ENCODE data around the gene TMPRSS6. TPM values are rescaled to one million over a fixed set of nuclear protein-coding genes. Genes with fewer than 3 reads are reported as not detected.

TMPRSS6 gene
- total RNA-seq, 4 donors from 2014 or later, result 0.16 to 4.9 (median 0.41) TPM; not detected in 1

DNA sequence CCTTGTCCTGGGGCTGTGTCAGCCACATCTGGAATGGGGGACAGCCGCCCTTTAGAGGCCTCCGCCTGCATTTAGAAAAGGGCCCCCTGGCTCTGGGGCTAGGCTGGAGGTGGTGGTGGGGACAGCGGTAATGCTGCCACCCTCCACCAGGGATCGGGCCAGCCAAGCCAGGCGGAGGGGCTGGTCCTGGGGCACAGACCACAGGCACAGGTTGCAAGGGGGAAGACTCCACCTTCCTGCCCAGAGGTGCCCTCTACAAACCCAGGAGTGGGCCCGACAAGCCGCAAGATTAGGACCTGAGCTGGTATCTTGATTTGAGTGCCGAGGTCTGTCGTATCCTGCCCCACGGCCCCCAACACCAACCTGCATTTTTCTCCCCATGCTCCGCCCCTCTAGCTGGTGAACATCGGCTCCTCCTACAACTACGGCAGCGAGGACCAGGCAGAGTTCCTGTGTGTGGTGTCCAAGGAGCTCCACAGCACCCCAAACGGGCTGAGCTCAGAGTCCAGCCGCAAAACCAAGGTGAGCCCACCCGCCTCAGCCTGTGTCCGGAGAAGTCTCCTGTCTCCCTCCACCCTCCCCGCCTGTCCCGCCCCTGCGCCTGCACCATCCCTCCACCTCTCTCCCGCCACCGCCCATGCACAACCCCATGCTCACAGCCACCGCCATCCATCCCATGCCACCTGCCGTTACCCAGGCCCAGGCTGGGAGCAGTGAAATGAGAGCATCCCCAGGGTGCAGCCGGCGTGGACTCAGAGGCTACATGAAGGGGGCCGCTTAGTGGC lies 50.4 kb downstream of the TMPRSS6 start:
- in situ Hi-C loops (cut with MboI; ENCODE audit: low pct_ligation_motif_present in 1 of 4, low pct_unique_long_range_greater_than_20kb in 1 of 4, low sequenced_read_pairs in 3 of 4), result no loop called here
- intact Hi-C loops (cut with DNase I; ENCODE audit: low total_unique reads), result no loop called here
- TF ChIP-seq EP300 (IDR thresholded peaks at IDR 0.05; ENCODE audit: low read depth) (no peak), POLR2AphosphoS5 (IDR thresholded peaks at IDR 0.05) (no peak), POLR2A (IDR thresholded peaks at IDR 0.05) (no peak)
- TF ChIP-seq, protein P1, sequence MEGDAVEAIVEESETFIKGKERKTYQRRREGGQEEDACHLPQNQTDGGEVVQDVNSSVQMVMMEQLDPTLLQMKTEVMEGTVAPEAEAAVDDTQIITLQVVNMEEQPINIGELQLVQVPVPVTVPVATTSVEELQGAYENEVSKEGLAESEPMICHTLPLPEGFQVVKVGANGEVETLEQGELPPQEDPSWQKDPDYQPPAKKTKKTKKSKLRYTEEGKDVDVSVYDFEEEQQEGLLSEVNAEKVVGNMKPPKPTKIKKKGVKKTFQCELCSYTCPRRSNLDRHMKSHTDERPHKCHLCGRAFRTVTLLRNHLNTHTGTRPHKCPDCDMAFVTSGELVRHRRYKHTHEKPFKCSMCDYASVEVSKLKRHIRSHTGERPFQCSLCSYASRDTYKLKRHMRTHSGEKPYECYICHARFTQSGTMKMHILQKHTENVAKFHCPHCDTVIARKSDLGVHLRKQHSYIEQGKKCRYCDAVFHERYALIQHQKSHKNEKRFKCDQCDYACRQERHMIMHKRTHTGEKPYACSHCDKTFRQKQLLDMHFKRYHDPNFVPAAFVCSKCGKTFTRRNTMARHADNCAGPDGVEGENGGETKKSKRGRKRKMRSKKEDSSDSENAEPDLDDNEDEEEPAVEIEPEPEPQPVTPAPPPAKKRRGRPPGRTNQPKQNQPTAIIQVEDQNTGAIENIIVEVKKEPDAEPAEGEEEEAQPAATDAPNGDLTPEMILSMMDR (IDR thresholded peaks at IDR 0.05), result no peak
- Histone ChIP-seq H3K27me3 (no peaks in the 10 kb centered on the region), H3K4me3 (no peak overlapping the region), H3K27ac (no peak overlapping the region), H3K36me3 (peaks cover 0 to 6% (median 0%) of the 10 kb centered on the region in 4 donors), H3K4me1 (peaks cover 0 to 12% (median 5%) of the 10 kb centered on the region in 4 donors), H3K9me3 (no peaks in the 10 kb centered on the region)
- no peak for DNase-seq
- 94% methylated on average over 26 of the region's 28 CpGs; no CpG with 5 or more reads in 1 of the 2 donors for WGBS, 2 donors (ENCODE audit: low coverage in 1 of 2)

DNA sequence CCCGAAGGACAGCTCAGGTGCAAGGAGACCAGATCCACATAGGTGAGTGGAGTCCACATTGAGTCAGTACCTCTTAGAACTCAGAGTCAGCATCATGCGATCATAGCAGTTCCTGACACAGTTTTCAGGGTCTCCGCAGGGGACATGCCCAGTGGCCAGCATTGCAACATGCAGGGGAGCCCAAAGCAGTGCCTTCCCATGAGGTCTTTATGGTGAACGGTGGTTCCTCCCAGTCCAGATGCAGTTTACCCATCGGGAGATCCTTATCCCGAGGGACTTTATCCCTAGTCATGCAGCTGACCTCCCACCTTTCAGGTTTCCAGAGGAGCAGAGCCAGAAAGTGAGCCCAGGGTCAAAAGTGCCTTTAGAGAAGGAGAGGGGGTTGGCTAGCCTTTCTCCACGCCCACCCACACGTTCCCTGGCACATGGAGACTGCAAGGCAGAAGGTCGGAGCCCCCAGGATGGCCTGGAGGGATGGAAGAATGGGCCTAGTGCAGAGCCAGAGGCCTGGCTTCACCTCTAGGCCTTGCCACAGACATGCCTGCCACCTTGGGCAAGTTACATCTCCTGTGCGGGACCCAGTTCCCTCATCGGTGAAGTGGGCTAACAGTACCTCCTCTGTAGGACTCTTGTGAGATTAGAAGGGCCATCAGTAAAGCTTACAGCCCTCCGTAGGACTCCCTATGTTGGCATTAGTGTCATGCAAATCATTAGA lies 51.6 kb downstream of the TMPRSS6 start:
- peaks cover 7 to 19% (median 16%) of the 10 kb centered on the region in 4 donors for H3K4me1 ChIP-seq
- in situ Hi-C loops (cut with MboI; ENCODE audit: low pct_ligation_motif_present in 1 of 4, low pct_unique_long_range_greater_than_20kb in 1 of 4, low sequenced_read_pairs in 3 of 4), result no loop called here
- intact Hi-C loops (cut with DNase I; ENCODE audit: low total_unique reads), result no loop called here
- 88 to 90% methylated on average over 2 to 12 of the region's 12 CpGs for WGBS, 2 donors (ENCODE audit: low coverage in 1 of 2)
- H3K9me3 ChIP-seq, result no peaks in the 10 kb centered on the region
- TF ChIP-seq POLR2A (IDR thresholded peaks at IDR 0.05) (no peak), POLR2AphosphoS5 (IDR thresholded peaks at IDR 0.05) (no peak), EP300 (IDR thresholded peaks at IDR 0.05; ENCODE audit: low read depth) (no peak)
- TF ChIP-seq, protein P1 (IDR thresholded peaks at IDR 0.05), result no peak
- H3K27ac ChIP-seq, result no peak overlapping the region
- H3K4me3 ChIP-seq, result no peak overlapping the region
- H3K36me3 ChIP-seq, result peaks cover 0 to 6% (median 0%) of the 10 kb centered on the region in 4 donors
- no peak for DNase-seq
- no peaks in the 10 kb centered on the region for H3K27me3 ChIP-seq

DNA sequence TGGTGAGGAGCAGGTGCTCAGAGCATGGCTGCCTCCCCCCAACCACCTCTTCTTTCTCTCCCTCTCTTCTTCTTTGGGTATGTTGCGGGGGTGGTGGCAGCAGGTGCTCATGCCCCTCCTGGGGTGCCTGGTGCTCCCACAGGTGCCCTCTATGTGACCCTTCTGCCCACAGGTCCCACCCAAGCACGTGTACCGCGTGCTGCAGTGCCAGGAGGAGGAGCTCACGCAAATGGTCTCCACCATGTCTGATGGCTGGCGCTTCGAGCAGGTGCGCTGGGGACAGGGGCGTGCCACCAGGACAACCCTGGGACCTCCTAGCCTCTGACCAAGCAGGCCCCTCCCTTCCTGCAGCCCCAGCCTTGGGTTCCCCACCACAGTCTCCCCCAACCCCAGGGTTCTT lies 52.3 kb downstream of the TMPRSS6 start:
- H3K4me1 ChIP-seq, result peaks cover 7 to 24% (median 22%) of the 10 kb centered on the region in 4 donors
- intact Hi-C loops (cut with DNase I; ENCODE audit: low total_unique reads), result no loop called here
- H3K27ac ChIP-seq, result no peak overlapping the region
- no peak overlapping the region for H3K4me3 ChIP-seq
- no peak for TF ChIP-seq EP300 (IDR thresholded peaks at IDR 0.05; ENCODE audit: low read depth)
- H3K9me3 ChIP-seq, result no peaks in the 10 kb centered on the region
- peaks cover 0 to 6% (median 0%) of the 10 kb centered on the region in 4 donors for H3K36me3 ChIP-seq
- H3K27me3 ChIP-seq, result no peaks in the 10 kb centered on the region
- DNase-seq, result no peak
- WGBS, 2 donors (ENCODE audit: low coverage in 1 of 2), result 80% methylated on average over 9 of the region's 9 CpGs; no CpG with 5 or more reads in 1 of the 2 donors
- in situ Hi-C loops (cut with MboI; ENCODE audit: low pct_ligation_motif_present in 1 of 4, low pct_unique_long_range_greater_than_20kb in 1 of 4, low sequenced_read_pairs in 3 of 4), result no loop called here

DNA sequence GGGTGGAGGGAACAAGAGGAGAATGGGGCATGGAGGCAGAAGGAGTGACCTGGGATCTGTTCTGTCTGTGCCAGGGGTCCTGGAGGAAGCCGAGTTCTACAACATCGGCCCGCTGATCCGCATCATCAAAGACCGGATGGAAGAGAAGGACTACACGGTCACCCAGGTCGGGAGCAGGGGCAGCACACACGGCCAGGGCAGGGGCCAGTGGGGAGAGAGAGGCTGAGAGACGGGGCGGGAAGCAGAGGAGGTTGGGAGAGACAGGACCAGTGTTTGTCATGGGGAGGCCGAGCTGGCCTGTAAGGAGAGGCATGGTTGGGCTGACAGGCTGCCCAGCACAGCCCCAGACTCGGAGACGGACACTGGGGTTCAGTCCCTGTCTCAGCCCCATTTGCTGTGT lies 53.3 kb downstream of the TMPRSS6 start:
- intact Hi-C loops (cut with DNase I; ENCODE audit: low total_unique reads) (no loop called here), in situ Hi-C loops (cut with MboI; ENCODE audit: low pct_ligation_motif_present in 1 of 4, low pct_unique_long_range_greater_than_20kb in 1 of 4, low sequenced_read_pairs in 3 of 4) (no loop called here)
- Histone ChIP-seq H3K4me3 (no peak overlapping the region), H3K36me3 (peaks cover 0 to 6% (median 0%) of the 10 kb centered on the region in 4 donors), H3K27ac (no peak overlapping the region), H3K9me3 (no peaks in the 10 kb centered on the region), H3K4me1 (peaks cover 7 to 31% (median 29%) of the 10 kb centered on the region in 4 donors), H3K27me3 (no peaks in the 10 kb centered on the region)
- no peak for TF ChIP-seq EP300 (IDR thresholded peaks at IDR 0.05; ENCODE audit: low read depth)
- 80 to 93% methylated on average over 1 to 13 of the region's 13 CpGs for WGBS, 2 donors (ENCODE audit: low coverage in 1 of 2)
- DNase-seq, result no peak

Measured in transverse colon (tissue), 4 donors.